MM.1S (cell line): ENCODE data around the gene YDJC.

Experiments
- CTCF ChIP-seq: fragments of 300-600 bp; sonication (generic); IDR thresholded peaks from 2 replicates; pipeline ENCODE4 v1.5.1; 2016; ENCODE audit warnings: antibody characterized with exemption, low read length, mixed read lengths
- EZH2 ChIP-seq: fragments of 300-600 bp; sonication (generic); optimal IDR thresholded peaks from 2 replicates; pipeline ENCODE3; 2017; ENCODE audit warnings: low read depth, mild to moderate bottlenecking, antibody characterized with exemption, low read length, mixed read lengths
- EZH2phosphoT487 ChIP-seq: fragments of 300-600 bp; sonication (generic); IDR thresholded peaks from 2 replicates; pipeline ENCODE4 v1.6.1; 2018; ENCODE audit warnings: antibody characterized with exemption, low read length

- TF ChIP-seq CTCF (no peak), EZH2phosphoT487 (no peak), EZH2 (no peak)
Observed at GRCh38 chr22:21673534-21674321, 43.9 kb upstream of the YDJC start.
